SKM-1 (cell line): ENCODE data around the gene OR4A5.
"Not testable (repeated sequence)": the region's sequence is repeated elsewhere in the genome, so short reads cannot be mapped to it uniquely, and the experiment has no call there.

ENCODE experiments used
- DNase-seq: peaks from one replicate; lab custom pipeline; 2025; ENCODE audit not compliant: unreplicated experiment; lab: John Stamatoyannopoulos, UW

Gene OR4A5

GRCh38 chr11:54706532-54706931 lies at the start of gene OR4A5:
OR4A5 (plus strand) TSS chr11:54706832; CDS start chr11:54706885, 53 bp downstream.
- DNase-seq = not testable (repeated sequence)

GRCh38 chr11:54720094-54720493 lies 13.5 kb downstream of the OR4A5 start:
- DNase-seq = not testable (repeated sequence)
